HG03064 (cell line): ENCODE data around the gene CSNK1A1.

Source experiments
- ATAC-seq: cut with Tn5 transposase; IDR thresholded peaks from one replicate; pipeline ENCODE4 v1.9.1; 2021; ENCODE audit warnings: low read depth; ENCODE audit not compliant: unreplicated experiment

The CSNK1A1 gene

GRCh38 chr5:149495673-149496072 lies 55.6 kb downstream of the CSNK1A1 start:
- no peak for ATAC-seq

GRCh38 chr5:149493316-149493715 lies 57.9 kb downstream of the CSNK1A1 start:
- ATAC-seq, result no peak

DNA sequence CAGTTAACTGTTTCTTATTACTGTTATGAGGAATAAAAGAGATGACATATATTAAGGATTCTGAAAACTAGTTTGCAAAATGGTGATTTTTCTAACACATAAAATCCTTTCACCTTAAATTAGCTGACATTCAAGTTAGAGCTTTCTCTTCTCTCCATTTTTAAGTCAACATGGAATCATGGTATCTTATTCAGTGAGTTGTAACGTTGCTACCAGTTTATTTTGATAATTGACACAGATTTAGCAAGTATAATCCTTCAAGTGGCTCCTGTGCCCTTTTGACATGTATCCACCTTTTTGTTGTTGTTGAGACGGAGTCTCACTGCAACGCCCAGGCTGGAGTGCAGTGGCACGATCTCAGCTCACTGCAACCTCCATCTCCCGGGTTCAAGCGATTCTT lies 58.5 kb downstream of the CSNK1A1 start:
- ATAC-seq, result no peak

- ATAC-seq, result no peak
These were observed 60.4 kb downstream of the CSNK1A1 start for GRCh38 chr5:149490599-149491485.

GRCh38 chr5:149489605-149490037 lies 61.6 kb downstream of the CSNK1A1 start:
- ATAC-seq, result no peak

- ATAC-seq, result no peak
These were observed 62.5 kb downstream of the CSNK1A1 start for GRCh38 chr5:149488645-149489306.

- ATAC-seq, result no peak
These were observed 63.6 kb downstream of the CSNK1A1 start for GRCh38 chr5:149487672-149488071.

DNA sequence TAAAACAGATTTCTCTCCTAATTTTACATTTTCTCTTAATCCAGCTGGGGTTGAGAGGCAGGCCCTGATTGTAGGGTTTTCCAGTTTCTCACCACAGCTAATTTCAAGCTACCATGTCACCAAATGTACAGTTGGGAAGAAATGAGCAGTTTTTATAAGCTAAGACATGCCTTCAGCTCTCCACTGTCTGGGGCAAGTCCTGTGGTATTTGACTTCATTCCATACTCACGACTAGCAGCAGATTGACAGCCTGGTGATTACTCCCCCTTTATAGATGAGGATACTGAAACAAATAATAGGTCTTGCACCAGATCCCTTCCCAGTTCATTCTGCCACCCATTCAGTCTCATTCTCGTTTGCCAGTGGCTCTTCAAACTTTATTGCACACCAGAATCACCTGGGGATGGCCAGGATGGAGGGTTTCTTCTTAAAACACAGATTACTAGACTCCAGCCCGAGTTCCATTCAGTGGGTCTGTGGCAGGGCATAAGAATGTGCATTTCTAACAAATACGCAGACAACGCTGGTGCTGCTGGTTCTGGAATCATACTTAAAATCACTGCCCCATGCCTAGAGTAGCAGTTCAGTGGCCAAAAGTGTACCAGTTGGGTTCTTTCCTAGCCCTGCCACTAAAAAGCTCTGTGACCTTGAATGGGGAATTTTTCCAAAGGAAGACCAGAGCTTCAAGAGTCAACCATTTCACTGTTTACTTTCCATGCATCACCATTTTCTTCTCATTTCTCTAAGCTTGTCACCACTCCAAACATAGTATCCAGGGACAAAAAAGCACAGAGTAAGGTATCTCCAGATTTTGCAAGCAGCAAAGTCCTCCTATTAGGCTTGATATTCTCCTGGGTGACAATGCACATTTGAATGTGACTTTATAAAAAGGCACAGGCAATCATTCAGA lies 64.3 kb downstream of the CSNK1A1 start:
- no peak for ATAC-seq

- ATAC-seq, result no peak
These were observed 65.3 kb downstream of the CSNK1A1 start for GRCh38 chr5:149485655-149486615.

- ATAC-seq, result no peak
These were observed 69.8 kb downstream of the CSNK1A1 start for GRCh38 chr5:149481485-149481884.

DNA sequence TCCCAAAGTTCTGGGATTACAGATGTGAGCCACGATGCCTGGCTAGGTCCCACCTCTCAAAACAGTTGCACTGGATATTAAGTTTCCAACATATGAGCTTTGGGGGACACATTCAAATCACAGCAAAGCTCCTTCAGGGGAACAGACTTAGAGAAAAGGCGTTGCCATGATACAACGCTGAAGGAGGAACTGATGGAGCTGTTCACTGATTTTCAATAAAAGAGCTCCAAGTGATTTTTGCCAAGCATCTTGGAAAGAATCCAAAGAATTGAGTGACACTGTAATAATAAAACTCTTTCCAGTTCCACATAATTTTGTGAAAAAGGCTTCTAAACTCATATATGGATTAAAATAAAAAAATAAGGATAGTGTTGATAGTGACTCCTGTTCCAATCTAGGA lies 72.5 kb downstream of the CSNK1A1 start:
- no peak for ATAC-seq

DNA sequence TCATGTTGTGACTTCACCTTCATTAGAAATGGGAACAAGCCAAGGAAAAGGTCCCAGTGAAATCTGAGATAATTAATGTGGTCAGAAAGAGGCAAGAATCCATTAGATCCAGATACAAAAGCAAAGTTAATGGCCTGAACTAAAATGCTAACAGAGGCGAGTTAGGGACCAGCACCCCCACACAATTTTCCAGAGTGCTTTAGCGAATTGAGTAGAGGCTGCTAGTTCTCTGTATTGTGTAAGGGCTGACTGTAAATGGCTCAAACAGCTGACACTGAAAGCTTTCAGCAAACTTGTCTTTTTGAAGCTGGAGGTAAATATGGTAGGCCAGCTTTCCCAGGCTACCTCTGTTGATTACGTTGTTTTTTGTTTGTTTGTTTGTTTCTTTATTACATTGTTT lies 75.5 kb downstream of the CSNK1A1 start:
- no peak for ATAC-seq

DNA sequence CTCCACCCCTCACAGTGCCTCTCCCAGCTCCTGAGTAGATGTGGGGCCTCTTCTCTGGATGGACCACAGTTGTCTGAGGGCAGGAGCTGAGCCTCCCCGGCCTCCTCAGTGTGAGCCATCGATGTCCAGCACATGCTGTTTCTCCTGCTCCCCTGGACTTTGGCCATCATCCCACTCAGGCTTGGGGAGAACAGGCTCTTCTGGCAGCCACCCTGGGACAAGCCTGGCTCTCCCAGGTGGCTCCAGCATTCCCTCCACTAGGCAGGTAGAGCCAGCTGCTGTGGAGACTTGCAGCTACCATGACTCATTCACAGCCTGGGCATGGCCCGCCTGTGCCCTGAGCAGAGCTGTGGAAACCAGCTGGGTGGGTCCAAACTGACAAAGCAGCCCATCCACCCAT lies 77.0 kb downstream of the CSNK1A1 start:
- no peak for ATAC-seq

DNA sequence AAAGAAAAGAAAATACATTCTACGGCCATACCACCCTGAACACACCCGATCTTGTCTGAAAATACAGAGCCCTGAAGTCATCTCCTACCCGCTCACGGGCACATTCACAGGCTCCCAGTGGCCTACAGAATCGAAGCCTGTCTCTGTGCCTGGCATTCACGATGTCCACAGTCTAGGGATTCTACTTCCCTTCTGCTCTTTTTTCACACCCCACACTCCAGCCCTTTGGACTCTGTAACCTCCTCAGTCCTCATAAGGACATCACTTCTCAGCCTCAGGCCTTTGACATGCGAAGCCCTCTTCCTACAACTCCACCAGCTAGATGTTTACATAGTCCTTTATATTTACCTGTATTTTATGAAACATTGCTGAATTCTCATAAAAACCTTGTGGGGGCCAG lies 77.8 kb downstream of the CSNK1A1 start:
- no peak for ATAC-seq

DNA sequence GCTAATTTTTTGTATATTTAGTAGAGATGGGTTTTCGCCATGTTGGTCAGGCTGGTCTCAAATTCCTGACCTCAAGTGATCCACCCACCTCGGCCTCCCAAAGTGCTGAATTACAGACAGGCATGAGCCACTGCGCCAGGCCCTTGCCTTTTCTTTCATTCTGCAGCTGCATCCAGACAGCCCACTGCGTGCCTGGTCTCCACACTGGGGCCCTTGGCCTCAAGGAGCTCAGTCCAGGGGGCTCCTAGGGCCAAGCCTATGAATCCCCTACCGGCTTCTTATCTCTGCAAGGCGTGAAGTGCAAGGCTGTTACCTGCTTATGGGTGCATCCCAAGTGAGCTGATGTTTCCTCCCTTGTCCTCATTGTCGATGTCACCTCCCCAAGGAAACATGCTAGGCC lies 78.8 kb downstream of the CSNK1A1 start:
- no peak for ATAC-seq

GRCh38 chr5:149471406-149472183 lies 79.6 kb downstream of the CSNK1A1 start:
- ATAC-seq, result no peak

GRCh38 chr5:149470942-149471341 lies 80.3 kb downstream of the CSNK1A1 start:
- no peak for ATAC-seq

DNA sequence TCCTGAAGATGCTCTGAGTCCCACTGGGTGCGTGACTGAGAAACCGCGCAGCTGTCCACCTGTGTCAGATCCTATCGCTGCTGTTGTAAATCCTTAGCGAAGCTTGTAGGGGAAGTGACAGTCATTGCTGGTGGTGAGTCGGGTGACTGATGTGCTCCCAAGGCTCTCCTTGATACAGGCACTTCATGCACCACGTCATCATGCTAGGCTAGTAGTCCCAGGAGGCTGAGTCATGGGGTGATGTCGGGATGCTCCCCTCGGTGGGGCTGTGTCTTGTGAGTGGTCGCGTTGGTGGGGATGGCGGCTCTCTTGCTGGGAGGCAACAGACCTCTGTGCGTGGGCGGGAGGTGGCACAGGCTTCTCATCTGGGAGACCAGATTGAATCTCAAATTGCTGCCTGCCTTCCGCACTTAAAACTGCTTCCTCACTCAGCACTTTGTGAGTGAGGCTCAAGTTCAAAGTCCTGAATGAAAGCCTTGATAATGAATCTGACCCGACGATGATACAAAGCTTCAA lies 84.7 kb downstream of the CSNK1A1 start:
- ATAC-seq, result no peak
